Brain microvascular endothelial cell (primary cell): ENCODE results near the gene PER2.

Source experiments
- DNase-seq: peaks from one replicate; pipeline ENCODE4 v3.0.0-alpha.2; 2020
- H3K27ac ChIP-seq: fragments of 250-450 bp; sonication (Bioruptor Pico); 2 replicates; pipeline ENCODE4 v1.5.1; 2020; ENCODE audit warnings: mild to moderate bottlenecking, moderate library complexity
- H3K27me3 ChIP-seq: fragments of 250-450 bp; sonication (Bioruptor Pico); replicated peaks from 2 replicates; pipeline ENCODE4 v1.5.1; 2020; ENCODE audit warnings: mild to moderate bottlenecking
- H3K36me3 ChIP-seq: fragments of 250-450 bp; sonication (Bioruptor Pico); replicated peaks from 2 replicates; pipeline ENCODE4 v1.5.1; 2020; ENCODE audit warnings: mild to moderate bottlenecking
- H3K4me3 ChIP-seq: 2 replicates; pipeline ENCODE4 v1.5.1; 2011; ENCODE audit warnings: low read depth, mild to moderate bottlenecking, control low read depth, low read length, moderate library complexity
- CTCF ChIP-seq: IDR thresholded peaks from 2 replicates; pipeline ENCODE4 v1.5.1; 2011; ENCODE audit warnings: low read depth, mild to moderate bottlenecking, moderate library complexity, low read length, control low read depth, inconsistent platforms; ENCODE audit errors: missing control alignments
- in situ Hi-C: cut with HindIII; loops from 2 replicates; pipeline ENCODE4 v1.10.0; 2017; ENCODE audit warnings: low sequenced_read_pairs, low pct_ligation_motif_present

PER2 gene

GRCh38 chr2:238225911-238226697 lies 62.3 kb downstream of the PER2 start:
- peaks cover 2% of the 10 kb centered on the region for H3K27me3 ChIP-seq
- in situ Hi-C loops: no loop called here
- H3K27ac ChIP-seq: no peak overlapping the region

GRCh38 chr2:238225121-238225520 lies 63.3 kb downstream of the PER2 start:
- no peak for DNase-seq
- H3K4me3 ChIP-seq: no peak overlapping the region
- H3K27ac ChIP-seq: no peak overlapping the region
- in situ Hi-C loops: no loop called here
- H3K36me3 ChIP-seq: no peaks in the 10 kb centered on the region
- TF ChIP-seq CTCF: no peak
- H3K27me3 ChIP-seq: no peaks in the 10 kb centered on the region

More at GRCh38 chr2:238225911-238226697, 62.3 kb downstream of the PER2 start:
- no peak for TF ChIP-seq CTCF
- DNase-seq: peak; percentile 13
- H3K36me3 ChIP-seq: no peaks in the 10 kb centered on the region
- H3K4me3 ChIP-seq: no peak overlapping the region

GRCh38 chr2:238224356-238225035 lies 63.9 kb downstream of the PER2 start:
- DNase-seq: no peak
- H3K27ac ChIP-seq: no peak overlapping the region
- in situ Hi-C loops: no loop called here
- no peak for TF ChIP-seq CTCF
- no peaks in the 10 kb centered on the region for H3K36me3 ChIP-seq
- H3K4me3 ChIP-seq: no peak overlapping the region
- H3K27me3 ChIP-seq: no peaks in the 10 kb centered on the region

- DNase-seq: no peak
- Histone ChIP-seq H3K27me3 (no peaks in the 10 kb centered on the region), H3K27ac (no peak overlapping the region), H3K36me3 (no peaks in the 10 kb centered on the region), H3K4me3 (no peak overlapping the region)
- in situ Hi-C loops: no loop called here
- TF ChIP-seq CTCF: no peak
Measured at GRCh38 chr2:238220892-238221521, 67.4 kb downstream of the PER2 start.

- H3K27me3 ChIP-seq: no peaks in the 10 kb centered on the region
- H3K36me3 ChIP-seq: no peaks in the 10 kb centered on the region
- no peak overlapping the region for H3K27ac ChIP-seq
- in situ Hi-C loops: no loop called here
- H3K4me3 ChIP-seq: no peak overlapping the region
- no peak for DNase-seq
- no peak for TF ChIP-seq CTCF
Measured at GRCh38 chr2:238220274-238220891, 68.0 kb downstream of the PER2 start.
